ENCODE results near the gene MAP3K5.

Gene MAP3K5

DNA sequence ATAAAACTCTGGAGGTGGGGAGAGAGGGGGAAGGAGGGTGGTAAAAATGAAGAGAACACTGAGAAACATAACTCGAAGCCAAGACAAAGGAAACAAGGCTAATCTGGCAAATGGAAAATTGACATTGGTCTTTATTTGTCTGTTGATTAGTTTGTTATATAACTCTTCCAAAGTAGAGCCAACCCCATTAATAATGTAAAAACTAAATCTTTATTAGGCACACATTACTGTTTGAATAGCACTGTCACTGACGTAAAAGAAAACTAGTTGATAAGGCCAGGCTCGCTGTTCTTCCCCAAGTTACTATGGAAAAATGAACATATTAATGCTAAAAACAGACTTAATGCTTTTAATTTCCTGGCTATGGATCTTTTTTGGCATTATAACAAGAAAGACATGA lies 110.0 kb downstream of the MAP3K5 start:
- no peak overlapping the region for H3K27ac ChIP-seq (ENCODE audit: low read depth, low read length, poor library complexity, severe bottlenecking)
- no peaks in the 10 kb centered on the region for H3K27me3 ChIP-seq (ENCODE audit: insufficient read depth, low read length)
- no peaks in the 10 kb centered on the region for H3K36me3 ChIP-seq (ENCODE audit: insufficient read depth, low read length)
- H3K9me2 ChIP-seq (ENCODE audit: low read depth, low read length): no peaks in the 10 kb centered on the region
- TF ChIP-seq, protein P1, sequence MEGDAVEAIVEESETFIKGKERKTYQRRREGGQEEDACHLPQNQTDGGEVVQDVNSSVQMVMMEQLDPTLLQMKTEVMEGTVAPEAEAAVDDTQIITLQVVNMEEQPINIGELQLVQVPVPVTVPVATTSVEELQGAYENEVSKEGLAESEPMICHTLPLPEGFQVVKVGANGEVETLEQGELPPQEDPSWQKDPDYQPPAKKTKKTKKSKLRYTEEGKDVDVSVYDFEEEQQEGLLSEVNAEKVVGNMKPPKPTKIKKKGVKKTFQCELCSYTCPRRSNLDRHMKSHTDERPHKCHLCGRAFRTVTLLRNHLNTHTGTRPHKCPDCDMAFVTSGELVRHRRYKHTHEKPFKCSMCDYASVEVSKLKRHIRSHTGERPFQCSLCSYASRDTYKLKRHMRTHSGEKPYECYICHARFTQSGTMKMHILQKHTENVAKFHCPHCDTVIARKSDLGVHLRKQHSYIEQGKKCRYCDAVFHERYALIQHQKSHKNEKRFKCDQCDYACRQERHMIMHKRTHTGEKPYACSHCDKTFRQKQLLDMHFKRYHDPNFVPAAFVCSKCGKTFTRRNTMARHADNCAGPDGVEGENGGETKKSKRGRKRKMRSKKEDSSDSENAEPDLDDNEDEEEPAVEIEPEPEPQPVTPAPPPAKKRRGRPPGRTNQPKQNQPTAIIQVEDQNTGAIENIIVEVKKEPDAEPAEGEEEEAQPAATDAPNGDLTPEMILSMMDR (IDR thresholded peaks at IDR 0.05; ENCODE audit: low read length): no peak
- TF ChIP-seq EZH2 (IDR thresholded peaks at IDR 0.05; ENCODE audit: borderline replicate concordance, low read length): no peak
- no peaks in the 10 kb centered on the region for H3K9me3 ChIP-seq (ENCODE audit: low read length)
- no peak overlapping the region for H3K9ac ChIP-seq (ENCODE audit: low read length)
- H4K20me1 ChIP-seq (ENCODE audit: insufficient read depth, low read length): no peaks in the 10 kb centered on the region
- H3K4me3 ChIP-seq (ENCODE audit: low read depth, low read length, poor library complexity, severe bottlenecking): no peak overlapping the region
- no peaks in the 10 kb centered on the region; the same call in 1 of the 2 replicates for H3F3A ChIP-seq (ENCODE audit: insufficient read depth, low read length)
- H2AFZ ChIP-seq (ENCODE audit: low read length): no peak overlapping the region
- H3K79me2 ChIP-seq (ENCODE audit: insufficient read depth, low read length): no peaks in the 10 kb centered on the region
- H3K4me1 ChIP-seq (ENCODE audit: insufficient read depth, low read length, severe bottlenecking): no peaks in the 10 kb centered on the region
- no peak overlapping the region for H3K4me2 ChIP-seq (ENCODE audit: low read length)

DNA sequence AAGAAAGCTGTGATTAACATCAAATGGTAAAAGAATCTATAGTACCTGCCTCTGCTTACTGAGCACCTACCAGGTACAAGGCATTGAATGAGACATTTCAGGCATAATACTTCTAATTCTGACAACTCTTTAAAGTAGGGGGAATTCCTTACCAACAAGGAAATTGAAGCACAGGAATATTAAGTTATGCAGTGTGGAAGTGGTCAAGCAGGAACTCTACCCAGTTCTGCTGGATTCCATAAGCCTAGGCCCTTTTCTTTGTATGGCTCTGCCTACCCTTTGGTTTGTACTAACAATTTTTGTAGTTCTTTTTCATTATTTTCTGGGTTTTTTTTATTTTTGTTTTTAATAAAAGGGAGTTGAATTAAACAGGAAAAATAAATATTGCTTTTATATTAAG lies 114.5 kb downstream of the MAP3K5 start:
- H3K4me2 ChIP-seq (ENCODE audit: low read length): no peak overlapping the region
- H3K27ac ChIP-seq (ENCODE audit: low read depth, low read length, poor library complexity, severe bottlenecking): no peak overlapping the region
- H3K79me2 ChIP-seq (ENCODE audit: insufficient read depth, low read length): no peaks in the 10 kb centered on the region
- H3K36me3 ChIP-seq (ENCODE audit: insufficient read depth, low read length): no peaks in the 10 kb centered on the region
- H3K4me3 ChIP-seq (ENCODE audit: low read depth, low read length, poor library complexity, severe bottlenecking): no peak overlapping the region
- H2AFZ ChIP-seq (ENCODE audit: low read length): no peak overlapping the region
- no peaks in the 10 kb centered on the region for H4K20me1 ChIP-seq (ENCODE audit: insufficient read depth, low read length)
- no peaks in the 10 kb centered on the region for H3K9me2 ChIP-seq (ENCODE audit: low read depth, low read length)
- no peaks in the 10 kb centered on the region; the same call in 1 of the 2 replicates for H3F3A ChIP-seq (ENCODE audit: insufficient read depth, low read length)
- no peaks in the 10 kb centered on the region for H3K9me3 ChIP-seq (ENCODE audit: low read length)
- H3K27me3 ChIP-seq (ENCODE audit: insufficient read depth, low read length): no peaks in the 10 kb centered on the region
- TF ChIP-seq, protein P1 (IDR thresholded peaks at IDR 0.05; ENCODE audit: low read length): no peak
- no peak for TF ChIP-seq EZH2 (IDR thresholded peaks at IDR 0.05; ENCODE audit: borderline replicate concordance, low read length)
- no peak overlapping the region for H3K9ac ChIP-seq (ENCODE audit: low read length)
- no peaks in the 10 kb centered on the region for H3K4me1 ChIP-seq (ENCODE audit: insufficient read depth, low read length, severe bottlenecking)

DNA sequence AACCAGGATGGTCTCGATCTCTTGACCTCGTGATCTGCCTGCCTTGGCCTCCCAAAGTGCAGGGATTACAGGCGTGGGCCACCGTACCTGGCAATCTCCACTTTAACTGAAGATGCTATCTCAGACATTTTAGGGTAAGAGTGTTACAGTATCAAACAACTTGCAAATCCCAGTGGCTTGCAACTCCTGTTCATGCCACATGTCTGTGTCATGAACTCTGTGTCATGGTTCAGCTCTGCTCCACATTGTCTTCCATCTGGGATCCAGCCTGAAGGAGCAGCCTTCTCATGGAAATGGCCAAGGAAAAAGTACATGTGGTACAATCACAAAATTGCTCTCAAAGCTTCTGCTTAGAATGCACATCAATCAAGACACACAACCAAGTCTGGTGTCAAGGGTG lies 114.9 kb downstream of the MAP3K5 start:
- Histone ChIP-seq H2AFZ (ENCODE audit: low read length) (no peak overlapping the region), H3K4me3 (ENCODE audit: low read depth, low read length, poor library complexity, severe bottlenecking) (no peak overlapping the region)

More for the DNA sequence above, 114.9 kb downstream of the MAP3K5 start:
- Histone ChIP-seq H3K27me3 (ENCODE audit: insufficient read depth, low read length) (no peaks in the 10 kb centered on the region), H3K9me2 (ENCODE audit: low read depth, low read length) (no peaks in the 10 kb centered on the region), H3K4me2 (ENCODE audit: low read length) (no peak overlapping the region), H3K36me3 (ENCODE audit: insufficient read depth, low read length) (no peaks in the 10 kb centered on the region), H3K27ac (ENCODE audit: low read depth, low read length, poor library complexity, severe bottlenecking) (no peak overlapping the region), H3K4me1 (ENCODE audit: insufficient read depth, low read length, severe bottlenecking) (no peaks in the 10 kb centered on the region), H3K9me3 (ENCODE audit: low read length) (no peaks in the 10 kb centered on the region), H3K9ac (ENCODE audit: low read length) (no peak overlapping the region), H3K79me2 (ENCODE audit: insufficient read depth, low read length) (no peaks in the 10 kb centered on the region), H4K20me1 (ENCODE audit: insufficient read depth, low read length) (no peaks in the 10 kb centered on the region), H3F3A (ENCODE audit: insufficient read depth, low read length) (no peaks in the 10 kb centered on the region; the same call in 1 of the 2 replicates)
- TF ChIP-seq EZH2 (IDR thresholded peaks at IDR 0.05; ENCODE audit: borderline replicate concordance, low read length): no peak
- TF ChIP-seq, protein P1 (IDR thresholded peaks at IDR 0.05; ENCODE audit: low read length): no peak

Measured in OCI-LY1 (cell line).